Lower leg skin (tissue), 3 donors: Measurements from ENCODE around the gene SPTAN1.

ENCODE experiments used
- CTCF ChIP-seq, 3 donors: fragments of 450-650 bp; IDR thresholded peaks; one replicate each; pipeline ENCODE4 v1.5.1; 2016; ENCODE audit warnings: antibody characterized with exemption in 3 of 3, mild to moderate bottlenecking in 3 of 3, moderate library complexity in 2 of 3
- POLR2A ChIP-seq, 2 donors: fragments of 450-650 bp; IDR thresholded peaks; one replicate each; pipeline ENCODE4 v1.6.1; 2016 to 2017; ENCODE audit warnings: antibody characterized with exemption in 2 of 2, mild to moderate bottlenecking in 1 of 2, moderate library complexity in 1 of 2

DNA sequence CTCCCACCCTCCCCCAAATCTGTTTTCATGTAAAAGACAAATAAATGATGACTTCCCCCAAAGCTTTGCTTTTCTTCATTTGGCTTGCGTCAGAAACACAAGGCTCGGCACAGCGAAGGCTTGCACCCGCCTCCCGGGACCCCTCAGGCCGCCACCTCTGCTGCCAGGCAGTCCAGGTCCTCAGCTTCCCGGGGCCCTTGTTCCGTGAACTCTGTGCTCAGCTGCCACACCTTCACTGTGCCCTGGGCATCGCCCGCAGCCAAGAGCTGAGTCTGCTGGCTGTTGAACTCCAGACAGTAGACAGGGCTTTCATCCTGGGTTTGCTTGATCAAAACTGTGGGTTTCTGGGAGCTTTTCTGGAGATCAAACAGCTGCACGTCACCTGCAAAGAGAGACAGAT, 81.2 kb downstream of the SPTAN1 start:
- no peak for TF ChIP-seq POLR2A (IDR thresholded peaks at IDR 0.05)
- no peak for TF ChIP-seq CTCF (IDR thresholded peaks at IDR 0.05)
